Measurements from ENCODE around the gene EXD3. TPM values are rescaled to one million over a fixed set of nuclear protein-coding genes. Genes with fewer than 3 reads are reported as not detected.

Gene EXD3
- total and polyA plus RNA-seq, 7 donors: 8.9 to 29.7 (median 18.0) TPM

- TF ChIP-seq EP300 (IDR thresholded peaks at IDR 0.05): no peak
- no peak for TF ChIP-seq POLR2AphosphoS5 (IDR thresholded peaks at IDR 0.05)
- TF ChIP-seq POLR2A (IDR thresholded peaks at IDR 0.05): no peak
- TF ChIP-seq CTCF (IDR thresholded peaks at IDR 0.05): no peak
- intact Hi-C loops (cut with DNase I): no loop called here
- WGBS, 2 donors: 87 to 92% methylated on average over 20 of the region's 20 CpGs
- Histone ChIP-seq H3K9me3 (no peaks in the 10 kb centered on the region), H3K36me3 (peaks cover 0 to 23% (median 0%) of the 10 kb centered on the region in 4 donors), H3K4me3 (no peak overlapping the region), H3K4me1 (no peaks in the 10 kb centered on the region), H3K27ac (no peak overlapping the region), H3K27me3 (no peaks in the 10 kb centered on the region)
- no peak for DNase-seq
These were observed 25.1 kb downstream of the EXD3 start for GRCh38 chr9:137397675-137398423.

- Histone ChIP-seq H3K27me3 (no peaks in the 10 kb centered on the region), H3K4me3 (no peak overlapping the region), H3K27ac (no peak overlapping the region), H3K36me3 (peaks cover 0 to 28% (median 0%) of the 10 kb centered on the region in 4 donors), H3K4me1 (no peaks in the 10 kb centered on the region), H3K9me3 (no peaks in the 10 kb centered on the region)
- TF ChIP-seq EP300 (IDR thresholded peaks at IDR 0.05): no peak
- no peak for TF ChIP-seq POLR2A (IDR thresholded peaks at IDR 0.05)
- no peak for TF ChIP-seq CTCF (IDR thresholded peaks at IDR 0.05)
- TF ChIP-seq POLR2AphosphoS5 (IDR thresholded peaks at IDR 0.05): no peak
- DNase-seq: no peak
- intact Hi-C loops (cut with DNase I): no loop called here
- 93% methylated on average over 26 of the region's 26 CpGs for WGBS, 2 donors
These were observed 26.2 kb downstream of the EXD3 start for GRCh38 chr9:137396634-137397367.

DNA sequence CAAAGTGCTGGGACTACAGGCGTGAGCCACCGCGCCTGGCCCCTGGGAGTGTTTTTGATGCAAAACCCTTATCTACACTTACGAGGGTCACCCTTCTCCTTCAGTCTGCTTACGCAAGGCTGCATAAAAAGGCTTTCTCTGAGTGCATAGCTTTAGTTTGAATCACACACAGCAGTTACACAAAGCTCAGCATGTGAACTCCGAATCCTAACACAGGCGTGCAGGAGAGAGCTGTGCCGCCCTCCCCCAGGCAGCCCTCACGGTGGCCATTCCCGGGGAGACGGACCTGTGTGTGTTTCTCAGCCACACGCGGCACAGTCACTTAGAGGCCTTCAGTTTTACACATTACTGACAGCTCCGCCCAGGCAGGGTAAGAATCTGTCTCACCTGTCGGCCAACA, 26.7 kb downstream of the EXD3 start:
- intact Hi-C loops (cut with DNase I): no loop called here
- H3K4me1 ChIP-seq: no peaks in the 10 kb centered on the region
- no peak overlapping the region for H3K4me3 ChIP-seq
- 91% methylated on average over 15 of the region's 15 CpGs for WGBS, 2 donors
- no peaks in the 10 kb centered on the region for H3K27me3 ChIP-seq
- no peak overlapping the region for H3K27ac ChIP-seq
- no peaks in the 10 kb centered on the region for H3K9me3 ChIP-seq
- TF ChIP-seq CTCF (IDR thresholded peaks at IDR 0.05) (no peak), POLR2AphosphoS5 (IDR thresholded peaks at IDR 0.05) (no peak), POLR2A (IDR thresholded peaks at IDR 0.05) (no peak), EP300 (IDR thresholded peaks at IDR 0.05) (no peak)
- DNase-seq: no peak
- peaks cover 0 to 28% (median 0%) of the 10 kb centered on the region in 4 donors for H3K36me3 ChIP-seq

DNA sequence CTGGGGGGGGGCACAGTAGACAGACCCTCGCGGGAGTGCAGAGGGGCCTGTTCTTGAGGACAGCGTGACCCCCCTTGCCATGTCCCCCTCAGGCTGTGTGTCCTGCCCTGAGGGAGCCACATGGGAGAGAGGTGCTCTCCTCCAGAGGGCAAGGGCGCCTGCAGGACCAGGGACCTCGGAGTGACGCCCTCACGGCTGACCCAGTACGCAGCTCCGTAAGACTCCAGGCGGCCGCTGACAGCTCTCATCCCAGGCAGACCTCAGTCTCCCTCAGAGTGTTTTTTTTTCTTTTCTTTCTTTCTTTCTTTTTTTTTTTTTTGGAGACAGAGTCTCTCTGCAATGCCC, 27.3 kb downstream of the EXD3 start:
- H3K4me1 ChIP-seq: no peaks in the 10 kb centered on the region
- H3K27me3 ChIP-seq: no peaks in the 10 kb centered on the region
- no peak overlapping the region for H3K4me3 ChIP-seq
- no peak for DNase-seq
- intact Hi-C loops (cut with DNase I): no loop called here
- WGBS, 2 donors: 89 to 94% methylated on average over 11 of the region's 11 CpGs
- no peak overlapping the region for H3K27ac ChIP-seq
- TF ChIP-seq CTCF (IDR thresholded peaks at IDR 0.05) (no peak), POLR2AphosphoS5 (IDR thresholded peaks at IDR 0.05) (no peak), EP300 (IDR thresholded peaks at IDR 0.05) (no peak), POLR2A (IDR thresholded peaks at IDR 0.05) (no peak)
- peaks cover 0 to 28% (median 0%) of the 10 kb centered on the region in 4 donors for H3K36me3 ChIP-seq
- H3K9me3 ChIP-seq: no peaks in the 10 kb centered on the region

Measured in sigmoid colon (tissue), 7 donors.